H9 (cell line): ENCODE results near the gene SMIM21. TPM values are rescaled to one million over a fixed set of nuclear protein-coding genes. Genes with fewer than 3 reads are reported as not detected.

Source experiments
- DNase-seq: peaks from one replicate; pipeline ENCODE4 v3.0.0-alpha.2; 2017
- H2AFZ ChIP-seq: one replicate; pipeline ENCODE4 v1.6.1; 2013; ENCODE audit warnings: mild to moderate bottlenecking, low read length, control low read depth, moderate library complexity
- H2AK5ac ChIP-seq: 2 replicates; pipeline ENCODE4 v1.6.1; 2013; ENCODE audit warnings: low read length, control low read depth, mixed read lengths; ENCODE audit not compliant: insufficient read length
- H2BK120ac ChIP-seq: one replicate; pipeline ENCODE4 v1.6.1; 2013; ENCODE audit warnings: low read depth, mild to moderate bottlenecking, low read length, control low read depth, inconsistent platforms; ENCODE audit not compliant: poor library complexity, severe bottlenecking
- H2BK12ac ChIP-seq: 2 replicates; pipeline ENCODE4 v1.6.1; 2013; ENCODE audit warnings: low read length, control low read depth, mixed read lengths, low read depth; ENCODE audit not compliant: insufficient read length
- H2BK15ac ChIP-seq: 2 replicates; pipeline ENCODE4 v1.6.1; 2013; ENCODE audit warnings: low read depth, low read length, control low read depth
- H2BK20ac ChIP-seq: one replicate; pipeline ENCODE4 v1.6.1; 2013; ENCODE audit warnings: low read depth, mild to moderate bottlenecking, low read length, control low read depth, inconsistent platforms; ENCODE audit not compliant: poor library complexity, severe bottlenecking
- H2BK5ac ChIP-seq: 2 replicates; pipeline ENCODE4 v1.6.1; 2013; ENCODE audit warnings: low read length, control low read depth, mixed read lengths; ENCODE audit not compliant: insufficient read length
- H3K14ac ChIP-seq: 2 replicates; pipeline ENCODE4 v1.6.1; 2013; ENCODE audit warnings: low read length, control low read depth; ENCODE audit not compliant: insufficient read depth
- H3K18ac ChIP-seq: 2 replicates; pipeline ENCODE4 v1.6.1; 2013; ENCODE audit warnings: low read depth, mild to moderate bottlenecking, mixed read lengths, low read length, control low read depth; ENCODE audit not compliant: insufficient read length
- H3K23ac ChIP-seq: 2 replicates; pipeline ENCODE4 v1.6.1; 2013; ENCODE audit warnings: low read length, control low read depth, mixed read lengths, low read depth; ENCODE audit not compliant: insufficient read length
- H3K23me2 ChIP-seq: 2 replicates; pipeline ENCODE4 v1.6.1; 2013; ENCODE audit warnings: low read depth, mild to moderate bottlenecking, mixed read lengths, low read length, control low read depth; ENCODE audit not compliant: insufficient read length, poor library complexity, severe bottlenecking
- H3K27ac ChIP-seq: 2 replicates; pipeline ENCODE4 v1.5.1; 2013; ENCODE audit warnings: low read length, control low read depth, mixed read lengths, low read depth; ENCODE audit not compliant: insufficient read length
- H3K27me3 ChIP-seq: 2 replicates; pipeline ENCODE4 v1.6.1; 2013; ENCODE audit warnings: low read length, control low read depth, inconsistent platforms; ENCODE audit not compliant: insufficient read depth
- H3K4ac ChIP-seq: 2 replicates; pipeline ENCODE4 v1.6.1; 2013; ENCODE audit warnings: low read depth, mild to moderate bottlenecking, control low read depth, inconsistent platforms, low read length, moderate library complexity
- H3K4me1 ChIP-seq: 2 replicates; pipeline ENCODE4 v1.6.1; 2013; ENCODE audit warnings: low read length, control low read depth, inconsistent platforms; ENCODE audit not compliant: insufficient read depth
- H3K4me2 ChIP-seq: 2 replicates; pipeline ENCODE4 v1.6.1; 2013; ENCODE audit warnings: low read length, control low read depth, mixed read lengths; ENCODE audit not compliant: insufficient read length, insufficient read depth
- H3K56ac ChIP-seq: 2 replicates; pipeline ENCODE4 v1.6.1; 2013; ENCODE audit warnings: low read depth, mild to moderate bottlenecking, mixed read lengths, low read length, control low read depth; ENCODE audit not compliant: insufficient read length
- H3K79me1 ChIP-seq: 2 replicates; pipeline ENCODE4 v1.6.1; 2013; ENCODE audit warnings: low read depth, mild to moderate bottlenecking, moderate library complexity, low read length, control low read depth, inconsistent platforms; ENCODE audit not compliant: insufficient read depth, poor library complexity, severe bottlenecking
- H3K79me2 ChIP-seq: 2 replicates; pipeline ENCODE4 v1.6.1; 2013; ENCODE audit warnings: low read length, control low read depth, inconsistent platforms; ENCODE audit not compliant: insufficient read depth
- H3K9ac ChIP-seq: 2 replicates; pipeline ENCODE4 v1.6.1; 2013; ENCODE audit warnings: low read length, control low read depth, mixed read lengths; ENCODE audit not compliant: insufficient read length; ENCODE audit errors: extremely low read depth
- H3K9me3 ChIP-seq: one replicate; pipeline ENCODE4 v1.6.1; 2013; ENCODE audit warnings: low read depth, low read length, inconsistent platforms; ENCODE audit not compliant: control insufficient read depth
- H3T11ph ChIP-seq: one replicate; pipeline ENCODE4 v1.6.1; 2013; ENCODE audit warnings: mild to moderate bottlenecking, low read length, control low read depth, inconsistent platforms
- H4K20me1 ChIP-seq: one replicate; pipeline ENCODE4 v1.6.1; 2013; ENCODE audit not compliant: control insufficient read depth, insufficient read length, insufficient read depth
- H4K5ac ChIP-seq: 2 replicates; pipeline ENCODE4 v1.6.1; 2013; ENCODE audit warnings: low read depth, mild to moderate bottlenecking, mixed read lengths, low read length, control low read depth; ENCODE audit not compliant: insufficient read length
- H4K8ac ChIP-seq: replicated peaks from 2 replicates; pipeline ENCODE4 v1.6.1; 2013; ENCODE audit warnings: low read length, control low read depth, mixed read lengths, low read depth; ENCODE audit not compliant: insufficient read length
- H4K91ac ChIP-seq: 2 replicates; pipeline ENCODE4 v1.6.1; 2013; ENCODE audit warnings: low read depth, mild to moderate bottlenecking, moderate library complexity, mixed read lengths, low read length, control low read depth; ENCODE audit not compliant: insufficient read length
- H3K27ac Mint-ChIP-seq, 3 experiments: 2 replicates in 2 of 3; 3 replicates in 1 of 3; pipeline ENCODE4 v1.8.0; 2020 to 2021; ENCODE audit warnings: mixed read lengths in 3 of 3, mild to moderate bottlenecking in 1 of 3, moderate library complexity in 1 of 3
- H3K27me3 Mint-ChIP-seq: 2 replicates; pipeline ENCODE4 v1.8.0; 2021; ENCODE audit warnings: low read depth, mild to moderate bottlenecking, moderate library complexity, mixed read lengths
- H3K36me3 Mint-ChIP-seq, 3 experiments: 2 replicates in 2 of 3; 3 replicates in 1 of 3; pipeline ENCODE4 v1.8.0; 2020 to 2021; ENCODE audit warnings: low read depth in 3 of 3, mixed read lengths in 3 of 3; ENCODE audit not compliant: insufficient read depth in 1 of 3
- H3K4me1 Mint-ChIP-seq, 2 experiments: 2 replicates each; pipeline ENCODE4 v1.8.0; 2020; ENCODE audit warnings: mixed read lengths in 2 of 2
- H3K4me3 Mint-ChIP-seq, 2 experiments: 2 replicates in 1 of 2; 3 replicates in 1 of 2; pipeline ENCODE4 v1.8.0; 2020 to 2021; ENCODE audit warnings: mild to moderate bottlenecking in 2 of 2, mixed read lengths in 2 of 2, moderate library complexity in 1 of 2
- H3K9me3 Mint-ChIP-seq, 2 experiments: 2 replicates in 1 of 2; 3 replicates in 1 of 2; pipeline ENCODE4 v1.8.0; 2020; ENCODE audit warnings: mild to moderate bottlenecking in 2 of 2, mixed read lengths in 2 of 2, moderate library complexity in 1 of 2
- WGBS: extraction: QIAGEN DNeasy Blood & Tissue Kit; methylation state at CpG from one replicate; pipeline ENCODE4 v1.1.7; 2013; ENCODE audit warnings: missing lambda C conversion rate, low lambda C conversion rate, mixed read lengths; ENCODE audit not compliant: insufficient read length; ENCODE audit errors: extremely low coverage; 5-methylcytosine and 5-hydroxymethylcytosine counted together
- total RNA-seq: library from RNA; stranded (reverse); gene quantifications from 2 replicates; pipeline ENCODE4 v1.2.1, GENCODE V29; 2021
- TF ChIP-seq, protein P1 (sequence below): fragments of 200-600 bp; sonication (generic); conservative IDR thresholded peaks from 3 replicates; pipeline ENCODE4 v1.8.0; 2021; ENCODE audit warnings: antibody characterized with exemption, mild to moderate bottlenecking

Gene SMIM21
- total RNA-seq, 1 experiment from 2014 or later = not detected

DNA sequence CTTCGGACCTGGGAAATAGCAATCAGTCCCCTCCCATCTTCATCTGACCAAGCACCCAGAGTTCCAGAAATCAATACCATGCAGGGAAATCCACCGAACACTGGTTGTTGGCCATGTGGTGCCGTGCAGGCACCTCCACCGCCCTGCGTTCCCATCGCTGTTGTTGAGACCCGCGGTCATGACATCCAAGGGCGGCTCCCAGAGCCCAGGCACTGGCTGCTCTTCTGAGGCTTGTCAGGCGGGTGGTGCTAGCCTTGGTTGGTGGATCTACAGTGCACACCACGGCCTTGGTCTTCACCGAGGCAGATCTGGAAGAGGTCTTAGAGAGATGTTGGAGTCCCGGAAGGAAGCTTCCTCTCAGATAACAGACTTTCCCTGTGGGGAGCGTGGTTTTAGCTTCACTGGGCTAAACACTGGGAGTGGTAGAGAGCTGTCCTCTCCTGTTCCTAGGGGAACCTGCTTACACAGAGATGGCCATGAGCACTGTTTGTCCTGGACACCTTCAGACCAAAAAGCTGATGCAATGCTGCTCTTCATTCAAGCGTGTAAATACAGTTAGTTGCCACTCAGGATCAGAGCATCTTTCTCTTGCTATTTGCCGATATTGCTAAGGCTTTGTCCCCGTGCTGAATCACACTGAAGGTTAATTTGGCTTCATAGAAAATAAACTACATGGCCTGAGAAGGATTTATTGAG, 58.3 kb downstream of the SMIM21 start:
- no peaks in the 10 kb centered on the region for H4K20me1 ChIP-seq
- H3K14ac ChIP-seq = no peak overlapping the region
- H3K23me2 ChIP-seq = no peaks in the 10 kb centered on the region
- no peak overlapping the region for H4K5ac ChIP-seq
- Mint-ChIP-seq H3K4me3 (no peak overlapping the region), H3K27me3 (peaks cover 7% of the 10 kb centered on the region), H3K4me1 (peaks cover 4 to 8% of the 10 kb centered on the region in 2 experiments), H3K36me3 (peaks cover 0 to 7% (median 0%) of the 10 kb centered on the region in 3 experiments; a peak in 3 of 7 replicates), H3K27ac (peak overlapping the region in 1 of 3 experiments; percentile 61; a peak in 1 of 7 replicates), H3K9me3 (peaks cover 9 to 12% of the 10 kb centered on the region in 2 experiments; a peak in 4 of 5 replicates)
- no peak overlapping the region for H3K23ac ChIP-seq
- H4K8ac ChIP-seq = no peak overlapping the region
- WGBS = no CpG with 5 or more reads among the region's 17 CpGs
- no peak overlapping the region for H2BK12ac ChIP-seq
- no peaks in the 10 kb centered on the region for H3K79me2 ChIP-seq
- no peak overlapping the region for H4K91ac ChIP-seq
- no peak overlapping the region for H3K56ac ChIP-seq
- no peak overlapping the region for H3T11ph ChIP-seq
- no peaks in the 10 kb centered on the region for H3K79me1 ChIP-seq
- no peak overlapping the region for H3K18ac ChIP-seq
- TF ChIP-seq, protein P1, sequence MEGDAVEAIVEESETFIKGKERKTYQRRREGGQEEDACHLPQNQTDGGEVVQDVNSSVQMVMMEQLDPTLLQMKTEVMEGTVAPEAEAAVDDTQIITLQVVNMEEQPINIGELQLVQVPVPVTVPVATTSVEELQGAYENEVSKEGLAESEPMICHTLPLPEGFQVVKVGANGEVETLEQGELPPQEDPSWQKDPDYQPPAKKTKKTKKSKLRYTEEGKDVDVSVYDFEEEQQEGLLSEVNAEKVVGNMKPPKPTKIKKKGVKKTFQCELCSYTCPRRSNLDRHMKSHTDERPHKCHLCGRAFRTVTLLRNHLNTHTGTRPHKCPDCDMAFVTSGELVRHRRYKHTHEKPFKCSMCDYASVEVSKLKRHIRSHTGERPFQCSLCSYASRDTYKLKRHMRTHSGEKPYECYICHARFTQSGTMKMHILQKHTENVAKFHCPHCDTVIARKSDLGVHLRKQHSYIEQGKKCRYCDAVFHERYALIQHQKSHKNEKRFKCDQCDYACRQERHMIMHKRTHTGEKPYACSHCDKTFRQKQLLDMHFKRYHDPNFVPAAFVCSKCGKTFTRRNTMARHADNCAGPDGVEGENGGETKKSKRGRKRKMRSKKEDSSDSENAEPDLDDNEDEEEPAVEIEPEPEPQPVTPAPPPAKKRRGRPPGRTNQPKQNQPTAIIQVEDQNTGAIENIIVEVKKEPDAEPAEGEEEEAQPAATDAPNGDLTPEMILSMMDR = no peak
- no peaks in the 10 kb centered on the region for H3K9me3 ChIP-seq
- H3K4me2 ChIP-seq = no peak overlapping the region
- H2AFZ ChIP-seq = no peak overlapping the region
- H2BK20ac ChIP-seq = no peak overlapping the region
- no peak overlapping the region for H2BK15ac ChIP-seq
- no peak overlapping the region for H2BK5ac ChIP-seq
- H3K27me3 ChIP-seq = no peaks in the 10 kb centered on the region
- H3K4me1 ChIP-seq = no peaks in the 10 kb centered on the region
- H3K27ac ChIP-seq = no peak overlapping the region
- H2BK120ac ChIP-seq = no peak overlapping the region
- H3K9ac ChIP-seq = no peak overlapping the region
- DNase-seq = no peak
- no peak overlapping the region for H3K4ac ChIP-seq
- H2AK5ac ChIP-seq = no peak overlapping the region
